Measurements from ENCODE around the gene ARPC1A.

DNA sequence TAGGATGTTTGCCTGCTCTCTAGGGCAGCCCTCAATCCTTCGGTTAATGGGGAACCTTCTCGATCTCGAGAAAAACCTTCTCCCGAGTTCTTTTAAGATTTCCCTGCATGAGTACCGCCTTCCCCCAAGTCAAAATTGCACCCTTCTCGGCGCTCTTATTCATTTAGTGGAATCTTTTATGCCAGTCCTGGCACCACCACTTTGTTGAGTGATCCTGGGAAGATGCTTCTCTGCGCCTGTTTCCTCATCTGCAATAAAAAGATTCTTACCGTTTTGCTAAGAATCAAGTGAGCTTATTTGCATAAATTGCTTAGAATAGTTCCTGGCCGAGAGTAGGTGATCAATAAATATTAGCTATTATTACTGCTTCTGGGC lies 697 bp downstream of the ARPC1A start:
- TF ChIP-seq, protein P1, sequence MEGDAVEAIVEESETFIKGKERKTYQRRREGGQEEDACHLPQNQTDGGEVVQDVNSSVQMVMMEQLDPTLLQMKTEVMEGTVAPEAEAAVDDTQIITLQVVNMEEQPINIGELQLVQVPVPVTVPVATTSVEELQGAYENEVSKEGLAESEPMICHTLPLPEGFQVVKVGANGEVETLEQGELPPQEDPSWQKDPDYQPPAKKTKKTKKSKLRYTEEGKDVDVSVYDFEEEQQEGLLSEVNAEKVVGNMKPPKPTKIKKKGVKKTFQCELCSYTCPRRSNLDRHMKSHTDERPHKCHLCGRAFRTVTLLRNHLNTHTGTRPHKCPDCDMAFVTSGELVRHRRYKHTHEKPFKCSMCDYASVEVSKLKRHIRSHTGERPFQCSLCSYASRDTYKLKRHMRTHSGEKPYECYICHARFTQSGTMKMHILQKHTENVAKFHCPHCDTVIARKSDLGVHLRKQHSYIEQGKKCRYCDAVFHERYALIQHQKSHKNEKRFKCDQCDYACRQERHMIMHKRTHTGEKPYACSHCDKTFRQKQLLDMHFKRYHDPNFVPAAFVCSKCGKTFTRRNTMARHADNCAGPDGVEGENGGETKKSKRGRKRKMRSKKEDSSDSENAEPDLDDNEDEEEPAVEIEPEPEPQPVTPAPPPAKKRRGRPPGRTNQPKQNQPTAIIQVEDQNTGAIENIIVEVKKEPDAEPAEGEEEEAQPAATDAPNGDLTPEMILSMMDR (IDR thresholded peaks at IDR 0.05; ENCODE audit: low read length), result no peak
- TF ChIP-seq EZH2 (IDR thresholded peaks at IDR 0.05; ENCODE audit: borderline replicate concordance, low read length), result no peak

All from OCI-LY1 (cell line).